ENCODE data around the gene VDAC2. TPM values are rescaled to one million over a fixed set of nuclear protein-coding genes. Genes with fewer than 3 reads are reported as not detected.
A peak's percentile ranks its signal among the peaks of the same experiment; 100 is the strongest.

The VDAC2 gene
- total and polyA plus RNA-seq, 2 experiments from 2014 or later: 242 to 311 TPM

GRCh38 chr10:75211007-75211691, 553 bp downstream of the VDAC2 start:
- H3K9me3 Mint-ChIP-seq: no peaks in the 10 kb centered on the region
- ATAC-seq: peak; percentile 9; the same call in 2 of the 3 replicates
- H2AFZ ChIP-seq: no peak overlapping the region; the same call in 1 of the 2 replicates

More at GRCh38 chr10:75211007-75211691, 553 bp downstream of the VDAC2 start:
- Histone ChIP-seq H3K4me2 (peak overlapping the region; percentile 82), H3K9me2 (ENCODE audit: insufficient read depth) (no peaks in the 10 kb centered on the region), H3K36me3 (ENCODE audit: insufficient read depth) (peaks cover 35% of the 10 kb centered on the region), H3K27ac (ENCODE audit: low read depth) (peak overlapping the region; percentile 96), H3K79me2 (replicated peaks; ENCODE audit: insufficient read depth) (peaks cover 55% of the 10 kb centered on the region), H3F3A (replicated peaks; ENCODE audit: low read depth) (0 out of 2 replicates have a peak, but pooled peaks cover 8% of the 10 kb centered on the region), H3K4me3 (peak overlapping the region; percentile 99), H3K4me1 (ENCODE audit: insufficient read depth) (peaks cover 6% of the 10 kb centered on the region), H3K27me3 (ENCODE audit: insufficient read depth) (no peaks in the 10 kb centered on the region), H4K20me1 (replicated peaks; ENCODE audit: insufficient read depth) (peaks cover 22% of the 10 kb centered on the region)
- Mint-ChIP-seq H3K4me3 (peak overlapping the region; percentile 96), H3K27me3 (ENCODE audit: insufficient read depth, low read depth, poor library complexity) (peaks cover 6% of the 10 kb centered on the region), H3K36me3 (ENCODE audit: low read depth) (peaks cover 50% of the 10 kb centered on the region), H3K27ac (peak overlapping the region; percentile 98), H3K4me1 (peaks cover 32% of the 10 kb centered on the region)
- TF ChIP-seq JUNB (IDR thresholded peaks at IDR 0.05; ENCODE audit: unreplicated experiment): no peak
- no peak for TF ChIP-seq ETS1 (IDR thresholded peaks at IDR 0.05)
- TF ChIP-seq ZNF462 (CRISPR knock-in tag; IDR thresholded peaks at IDR 0.05): no peak
- TF ChIP-seq POLR2AphosphoS5 (IDR thresholded peaks at IDR 0.05; ENCODE audit: low read depth): no peak
- TF ChIP-seq NANOG (IDR thresholded peaks at IDR 0.05; ENCODE audit: borderline replicate concordance): no peak
- TF ChIP-seq ZNF331 (CRISPR knock-in tag; IDR thresholded peaks at IDR 0.05; ENCODE audit: low read depth): no peak
- no peak for TF ChIP-seq EZH2phosphoT487 (IDR thresholded peaks at IDR 0.05; ENCODE audit: unreplicated experiment)
- DNase-seq (ENCODE audit: low spot score): peak; percentile 48

Measured in GM23338 (cell line).